Measurements from ENCODE around the gene ZNF35.

- TF ChIP-seq CTCF (IDR thresholded peaks at IDR 0.05; ENCODE audit: control extremely low read depth in 1 of 3, insufficient read depth in 1 of 3, low read depth in 1 of 3, low read length in 3 of 3) (no peak), POLR2AphosphoS5 (IDR thresholded peaks at IDR 0.05; ENCODE audit: low read depth, low read length) (no peak), TEAD4 (IDR thresholded peaks at IDR 0.05; ENCODE audit: low read depth, low read length) (no peak)
Measured at GRCh38 chr3:44674211-44674610, 25.7 kb downstream of the ZNF35 start.

Data from H1 (cell line).